GM18517 (cell line): ENCODE measurements around the gene NPHS2.
"Not testable (repeated sequence)": the region's sequence is repeated elsewhere in the genome, so short reads cannot be mapped to it uniquely, and the experiment has no call there.

Experiments used
- ATAC-seq: cut with Tn5 transposase; IDR thresholded peaks from one replicate; pipeline ENCODE4 v1.9.1; 2021; ENCODE audit warnings: mild to moderate bottlenecking, moderate library complexity; ENCODE audit not compliant: unreplicated experiment

Gene NPHS2

GRCh38 chr1:179548666-179549367, 26.9 kb downstream of the NPHS2 start:
- ATAC-seq: no peak

GRCh38 chr1:179547021-179547535, 28.7 kb downstream of the NPHS2 start:
- ATAC-seq: no peak

- ATAC-seq: no peak
These were observed 30.4 kb downstream of the NPHS2 start for GRCh38 chr1:179545321-179545720.

- no peak for ATAC-seq
These were observed 34.0 kb downstream of the NPHS2 start for GRCh38 chr1:179541774-179542173.

GRCh38 chr1:179530352-179530751, 45.4 kb downstream of the NPHS2 start:
- no peak for ATAC-seq

- no peak for ATAC-seq
These were observed 46.1 kb downstream of the NPHS2 start for GRCh38 chr1:179529482-179530195.

GRCh38 chr1:179518544-179518943, 57.2 kb downstream of the NPHS2 start:
- ATAC-seq: not testable (repeated sequence)

- no peak for ATAC-seq
These were observed 58.6 kb downstream of the NPHS2 start for GRCh38 chr1:179516976-179517705.

- ATAC-seq: peak; percentile 75
These were observed 65.7 kb downstream of the NPHS2 start for GRCh38 chr1:179510038-179510437.

GRCh38 chr1:179509384-179509783, 66.4 kb downstream of the NPHS2 start:
- no peak for ATAC-seq

- ATAC-seq: no peak
These were observed 69.5 kb downstream of the NPHS2 start for GRCh38 chr1:179506199-179506598.
